HepG2 (cell line): ENCODE measurements around the gene SDK2. TPM values are rescaled to one million over a fixed set of nuclear protein-coding genes. Genes with fewer than 3 reads are reported as not detected.

Experiments used
- CEBPB ChIP-seq: IDR thresholded peaks from 2 replicates; pipeline ENCODE4 v1.6.1; 2011; ENCODE audit warnings: low read depth, low read length, improper control_type of control experiment, borderline replicate concordance
- HNRNPL ChIP-seq: fragments of 200-400 bp; formaldehyde crosslinking; IDR thresholded peaks from 2 replicates; pipeline ENCODE4 v1.6.1; 2017; ENCODE audit warnings: mild to moderate bottlenecking, low read depth, low read length
- KIAA2018 ChIP-seq: sonication (generic); formaldehyde crosslinking; IDR thresholded peaks from 2 replicates; pipeline ENCODE4 v1.5.0; 2020; ENCODE audit warnings: mild to moderate bottlenecking, missing genetic modification reagents, borderline replicate concordance
- NFRKB ChIP-seq: fragments of 450-650 bp; IDR thresholded peaks from 2 replicates; pipeline ENCODE4 v1.6.1; 2017
- NFYC ChIP-seq: IDR thresholded peaks from 2 replicates; pipeline ENCODE4 v1.6.1; 2016; ENCODE audit warnings: missing genetic modification reagents, missing compliant biosample characterization
- NR2F2 ChIP-seq: IDR thresholded peaks from 2 replicates; pipeline ENCODE4 v1.6.1; 2012; ENCODE audit warnings: low read depth, inconsistent platforms, borderline replicate concordance
- RERE ChIP-seq: IDR thresholded peaks from 2 replicates; pipeline ENCODE4 v1.6.1; 2016; ENCODE audit warnings: low read depth, missing genetic modification reagents, missing compliant biosample characterization
- SMARCC2 ChIP-seq: fragments of 450-650 bp; IDR thresholded peaks from 2 replicates; pipeline ENCODE4 v1.6.1; 2017; ENCODE audit warnings: antibody characterized with exemption, mild to moderate bottlenecking
- SOX6 ChIP-seq, 2 experiments: fragments of 450-650 bp in 1 of 2; sonication (generic) in 1 of 2; formaldehyde crosslinking in 1 of 2; IDR thresholded peaks; 2 replicates each; pipeline versions ENCODE4 v1.4.0 to v1.6.1; 2017 to 2020; ENCODE audit warnings: antibody characterized with exemption in 1 of 2, mild to moderate bottlenecking in 1 of 2, missing genetic modification reagents in 1 of 2
- SP140L ChIP-seq: sonication (generic); formaldehyde crosslinking; IDR thresholded peaks from 2 replicates; pipeline ENCODE4 v1.4.0; 2020; ENCODE audit warnings: missing genetic modification reagents, borderline replicate concordance
- TEF ChIP-seq: sonication (generic); formaldehyde crosslinking; IDR thresholded peaks from 2 replicates; pipeline ENCODE4 v1.5.0; 2020; ENCODE audit warnings: missing genetic modification reagents
- ZNF143 ChIP-seq: sonication (generic); formaldehyde crosslinking; IDR thresholded peaks from 2 replicates; pipeline ENCODE4 v1.4.0; 2020; ENCODE audit warnings: missing genetic modification reagents
- ZNF543 ChIP-seq: sonication (generic); formaldehyde crosslinking; IDR thresholded peaks from 2 replicates; pipeline ENCODE4 v1.4.0; 2020; ENCODE audit warnings: mild to moderate bottlenecking, missing genetic modification reagents
- polyA plus RNA-seq, 8 experiments: library from polyadenylated mRNA; depleted of rRNA in 3 of 8; stranded (reverse) in 7 of 8; unstranded in 1 of 8; fragments of >200 nt; fragmentation: Illumina TruSeq in 4 of 8; extraction: Trizol in 4 of 8; gene quantifications; 2 replicates each; pipeline versions ENCODE4 v1.2.1 to v1.2.3, GENCODE V29; 2011 to 2016; ENCODE audit warnings: low read depth in 4 of 8, missing spikeins in 1 of 8, mixed read lengths in 1 of 8; ENCODE audit not compliant: insufficient read depth in 1 of 8
- total RNA-seq, 5 experiments: library from RNA; depleted of rRNA; stranded (reverse); fragments of >200 nt; fragmentation: Illumina TruSeq; extraction: Trizol; gene quantifications; 2 replicates each; pipeline ENCODE4 v1.2.3, GENCODE V29; 2016; ENCODE audit warnings: low read depth in 1 of 5
- TF ChIP-seq, protein P1 (sequence below): sonication (generic); formaldehyde crosslinking; IDR thresholded peaks from 2 replicates; pipeline ENCODE4 v1.4.0; 2020; ENCODE audit warnings: missing genetic modification reagents

Gene SDK2
- total and polyA plus RNA-seq, 2 of the 13 experiments (the other 11 are each of a cell fraction or from before 2014, with no cell fraction given): not detected

- TF ChIP-seq KIAA2018 (no peak), ZNF543 (CRISPR knock-in tag) (no peak), RERE (no peak), NFRKB (no peak), ZNF143 (CRISPR knock-in tag) (no peak), NR2F2 (no peak), SMARCC2 (no peak), TEF (no peak), SP140L (no peak), HNRNPL (peak; percentile 94), SOX6 (IDR thresholded peaks at IDR 0.05) (no peak), SOX6 (CRISPR knock-in tag; IDR thresholded peaks at IDR 0.05) (peak; percentile 52; the same call in 1 of the 2 replicates), CEBPB (peak; percentile 79; the same call in 1 of the 2 replicates), NFYC (CRISPR knock-in tag) (no peak)
- TF ChIP-seq, protein P1, sequence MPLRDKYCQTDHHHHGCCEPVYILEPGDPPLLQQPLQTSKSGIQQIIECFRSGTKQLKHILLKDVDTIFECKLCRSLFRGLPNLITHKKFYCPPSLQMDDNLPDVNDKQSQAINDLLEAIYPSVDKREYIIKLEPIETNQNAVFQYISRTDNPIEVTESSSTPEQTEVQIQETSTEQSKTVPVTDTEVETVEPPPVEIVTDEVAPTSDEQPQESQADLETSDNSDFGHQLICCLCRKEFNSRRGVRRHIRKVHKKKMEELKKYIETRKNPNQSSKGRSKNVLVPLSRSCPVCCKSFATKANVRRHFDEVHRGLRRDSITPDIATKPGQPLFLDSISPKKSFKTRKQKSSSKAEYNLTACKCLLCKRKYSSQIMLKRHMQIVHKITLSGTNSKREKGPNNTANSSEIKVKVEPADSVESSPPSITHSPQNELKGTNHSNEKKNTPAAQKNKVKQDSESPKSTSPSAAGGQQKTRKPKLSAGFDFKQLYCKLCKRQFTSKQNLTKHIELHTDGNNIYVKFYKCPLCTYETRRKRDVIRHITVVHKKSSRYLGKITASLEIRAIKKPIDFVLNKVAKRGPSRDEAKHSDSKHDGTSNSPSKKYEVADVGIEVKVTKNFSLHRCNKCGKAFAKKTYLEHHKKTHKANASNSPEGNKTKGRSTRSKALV (CRISPR knock-in tag): no peak
Measured at GRCh38 chr17:73342050-73342522, 302.2 kb downstream of the SDK2 start (continued).
